T-helper 2 cell treated with Interferon-gamma antibody and Interleukin-4, amounts not matched to agents 5 μg/mL and 100 μg/mL, for 36 hours (primary cell): ENCODE data around the gene NHSL1.

Experiments
- DNase-seq: peaks from one replicate; pipeline ENCODE4 v3.0.0; 2021; ENCODE audit warnings: low spot score
- H3K27ac Mint-ChIP-seq: one replicate; pipeline ENCODE4 v1.8.0; 2021; ENCODE audit warnings: mild to moderate bottlenecking, mixed read lengths
- H3K27me3 Mint-ChIP-seq: one replicate; pipeline ENCODE4 v1.8.0; 2021; ENCODE audit warnings: low read depth, mixed read lengths
- H3K36me3 Mint-ChIP-seq: one replicate; pipeline ENCODE4 v1.8.0; 2021; ENCODE audit warnings: low read depth, mixed read lengths
- H3K4me1 Mint-ChIP-seq: one replicate; pipeline ENCODE4 v1.8.0; 2021; ENCODE audit warnings: low read depth, mixed read lengths
- H3K4me3 Mint-ChIP-seq: one replicate; pipeline ENCODE4 v1.8.0; 2022; ENCODE audit warnings: mild to moderate bottlenecking, moderate library complexity, mixed read lengths
- H3K9me3 Mint-ChIP-seq: one replicate; pipeline ENCODE4 v1.8.0; 2021; ENCODE audit warnings: mixed read lengths

NHSL1 gene

DNA sequence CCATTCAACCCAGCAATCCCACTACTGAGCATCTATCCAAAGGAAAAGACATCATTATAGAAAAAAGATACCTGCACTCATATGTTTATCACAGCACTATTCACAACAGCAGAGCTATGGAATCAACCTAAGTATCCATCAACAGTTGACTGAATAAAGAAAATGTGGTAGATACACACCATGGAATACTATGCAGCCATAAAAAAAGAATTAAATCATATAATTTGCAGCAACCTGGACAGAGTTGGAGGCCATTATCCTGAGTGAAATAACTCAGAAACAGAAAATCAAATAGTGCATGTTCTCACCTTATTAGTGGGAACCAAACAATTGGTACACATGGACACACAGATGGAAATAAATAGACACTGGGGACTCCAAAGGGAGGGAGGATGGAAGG is 23.2 kb downstream of the NHSL1 start:
- no peak overlapping the region for H3K27ac Mint-ChIP-seq
- peaks cover 23% of the 10 kb centered on the region for H3K27me3 Mint-ChIP-seq
- H3K9me3 Mint-ChIP-seq, result no peaks in the 10 kb centered on the region
- peaks cover 2% of the 10 kb centered on the region for H3K4me1 Mint-ChIP-seq
- DNase-seq, result no peak
- no peak overlapping the region for H3K4me3 Mint-ChIP-seq
- H3K36me3 Mint-ChIP-seq, result no peaks in the 10 kb centered on the region

DNA sequence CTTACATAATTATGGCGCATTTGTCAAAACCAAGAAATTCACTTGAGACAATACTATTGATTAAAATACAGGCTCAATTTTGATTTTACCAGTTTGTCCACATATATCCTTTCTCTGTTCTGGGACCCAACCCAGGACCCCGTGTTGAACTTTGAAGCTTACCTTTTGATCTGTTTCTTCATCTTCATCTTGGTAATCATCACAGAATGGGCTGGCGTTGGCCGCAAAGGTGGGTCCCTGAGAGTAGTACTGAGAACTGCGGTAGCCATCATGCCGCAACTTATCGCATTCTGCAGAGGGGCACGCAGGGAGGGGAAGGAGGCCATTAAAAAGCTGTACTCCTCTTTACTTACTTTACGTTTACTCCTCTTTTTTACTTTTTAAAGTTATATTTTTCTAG is 26.1 kb downstream of the NHSL1 start:
- Mint-ChIP-seq H3K4me1 (peaks cover 2% of the 10 kb centered on the region), H3K4me3 (no peak overlapping the region), H3K36me3 (no peaks in the 10 kb centered on the region), H3K27me3 (peaks cover 11% of the 10 kb centered on the region), H3K27ac (no peak overlapping the region), H3K9me3 (no peaks in the 10 kb centered on the region)
- DNase-seq, result no peak

DNA sequence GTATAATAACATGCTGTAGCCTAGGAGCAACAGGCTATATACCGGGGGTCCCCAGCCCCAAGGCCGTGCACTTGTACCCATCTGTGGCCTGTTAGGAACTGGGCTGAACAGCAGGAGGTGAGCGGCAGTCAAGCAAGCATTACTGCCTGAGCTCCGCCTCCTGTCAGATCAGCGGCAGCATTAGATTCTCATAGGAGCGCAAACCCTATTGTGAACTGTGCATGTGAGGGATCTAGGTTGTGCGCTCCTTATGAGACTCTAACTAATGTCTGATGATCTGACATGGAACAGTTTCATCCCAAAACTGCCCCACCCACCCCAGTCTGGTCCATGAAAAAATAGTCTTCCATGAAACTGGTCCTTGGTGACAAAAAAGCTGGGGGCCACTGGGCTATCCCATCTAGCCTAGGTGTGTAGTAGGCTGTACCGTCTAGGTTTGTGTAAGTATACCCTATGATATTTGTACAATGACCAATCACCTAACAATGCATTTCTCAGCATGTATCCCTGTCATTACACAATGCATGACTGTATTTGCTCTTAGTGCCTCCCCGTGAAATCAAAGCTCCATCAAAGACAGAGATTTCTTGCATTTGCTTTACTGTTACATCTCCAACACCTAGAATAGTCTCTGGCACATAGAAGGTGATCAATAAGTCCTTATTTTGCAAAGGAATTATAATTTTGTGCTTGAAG is 30.8 kb downstream of the NHSL1 start:
- no peak overlapping the region for H3K4me3 Mint-ChIP-seq
- H3K27me3 Mint-ChIP-seq, result peaks cover 6% of the 10 kb centered on the region
- H3K36me3 Mint-ChIP-seq, result no peaks in the 10 kb centered on the region
- H3K9me3 Mint-ChIP-seq, result no peaks in the 10 kb centered on the region
- peaks cover 7% of the 10 kb centered on the region for H3K4me1 Mint-ChIP-seq
- no peak for DNase-seq
- H3K27ac Mint-ChIP-seq, result no peak overlapping the region

DNA sequence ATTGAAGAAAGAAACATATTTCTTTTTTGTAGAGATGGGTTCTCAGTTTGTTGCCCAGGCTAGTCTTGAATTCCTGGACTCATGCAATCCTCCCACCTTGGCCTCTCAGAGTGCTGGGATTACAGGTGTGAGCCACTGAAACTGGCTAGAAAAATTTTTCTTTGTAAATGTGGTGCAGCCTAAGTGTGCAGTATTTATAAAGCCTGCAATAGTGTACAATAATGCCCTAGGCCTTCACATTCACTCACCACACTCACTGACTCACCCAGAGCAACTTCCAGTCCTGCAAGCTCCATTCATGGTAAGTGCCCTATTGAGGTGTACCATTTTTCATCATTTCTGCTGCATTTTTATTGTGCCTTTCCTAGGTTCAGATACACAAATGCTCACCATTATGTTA is 31.4 kb downstream of the NHSL1 start:
- H3K27ac Mint-ChIP-seq, result no peak overlapping the region

DNA sequence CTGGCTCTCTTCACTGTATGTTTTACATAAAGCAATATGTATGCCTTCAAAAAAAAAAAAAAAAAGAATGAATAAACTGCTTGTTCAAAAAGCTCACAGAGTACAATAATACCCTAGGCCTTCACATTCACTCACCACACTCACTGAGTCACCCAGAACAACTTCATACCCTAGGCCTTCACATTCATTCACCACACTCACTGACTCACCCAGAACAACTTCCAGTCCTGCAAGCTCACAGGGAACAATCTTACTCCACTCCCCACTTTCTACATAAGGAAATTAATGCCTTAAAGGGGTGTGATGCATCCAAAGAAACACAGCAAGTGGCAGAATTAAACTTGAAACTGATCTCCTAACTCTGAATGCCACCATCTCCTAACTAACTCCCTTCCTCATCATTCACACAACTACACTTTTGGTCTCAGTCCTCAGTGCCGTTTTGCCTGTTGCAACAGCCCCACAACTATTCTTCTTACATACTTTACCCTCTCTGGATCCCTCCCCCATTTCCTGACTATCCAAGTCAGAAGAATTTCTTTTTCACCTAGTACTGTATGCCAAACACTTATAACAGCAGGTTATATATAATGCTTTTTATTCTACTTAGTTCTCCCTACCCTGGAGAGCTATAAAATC is 34.2 kb downstream of the NHSL1 start:
- Mint-ChIP-seq H3K4me3 (no peak overlapping the region), H3K9me3 (peaks cover 16% of the 10 kb centered on the region), H3K4me1 (peaks cover 5% of the 10 kb centered on the region), H3K27ac (peak overlapping the region; percentile 27), H3K27me3 (no peaks in the 10 kb centered on the region), H3K36me3 (peaks cover 7% of the 10 kb centered on the region)
- DNase-seq, result no peak

More for the DNA sequence above, 31.4 kb downstream of the NHSL1 start:
- no peaks in the 10 kb centered on the region for H3K9me3 Mint-ChIP-seq
- H3K27me3 Mint-ChIP-seq, result peaks cover 4% of the 10 kb centered on the region
- H3K4me1 Mint-ChIP-seq, result peaks cover 7% of the 10 kb centered on the region
- H3K36me3 Mint-ChIP-seq, result no peaks in the 10 kb centered on the region
- no peak overlapping the region for H3K4me3 Mint-ChIP-seq
- DNase-seq, result no peak

DNA sequence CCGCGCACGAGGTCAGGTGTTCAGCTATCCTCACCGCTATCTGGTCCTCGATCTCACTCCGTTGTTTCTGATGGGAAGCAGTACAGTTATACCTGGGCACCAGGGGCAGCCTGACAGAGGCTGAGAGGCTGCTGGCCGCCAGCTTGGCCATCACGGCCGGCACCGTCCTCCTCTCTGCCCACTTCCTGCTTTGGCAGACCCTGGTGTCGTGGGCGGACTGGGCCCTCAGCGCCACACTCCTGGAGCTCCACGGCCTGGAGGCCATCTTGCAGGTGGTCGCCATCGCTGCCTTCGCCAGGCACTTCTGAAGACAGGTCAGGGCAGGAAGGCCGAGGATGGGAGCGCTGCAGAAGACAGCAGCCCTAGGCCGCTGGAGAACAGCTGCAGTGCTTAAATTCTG is 35.2 kb downstream of the NHSL1 start:
- H3K27me3 Mint-ChIP-seq, result no peaks in the 10 kb centered on the region
- peaks cover 16% of the 10 kb centered on the region for H3K9me3 Mint-ChIP-seq
- DNase-seq, result no peak
- H3K36me3 Mint-ChIP-seq, result peaks cover 7% of the 10 kb centered on the region
- H3K27ac Mint-ChIP-seq, result no peak overlapping the region
- H3K4me1 Mint-ChIP-seq, result peaks cover 5% of the 10 kb centered on the region
- no peak overlapping the region for H3K4me3 Mint-ChIP-seq

DNA sequence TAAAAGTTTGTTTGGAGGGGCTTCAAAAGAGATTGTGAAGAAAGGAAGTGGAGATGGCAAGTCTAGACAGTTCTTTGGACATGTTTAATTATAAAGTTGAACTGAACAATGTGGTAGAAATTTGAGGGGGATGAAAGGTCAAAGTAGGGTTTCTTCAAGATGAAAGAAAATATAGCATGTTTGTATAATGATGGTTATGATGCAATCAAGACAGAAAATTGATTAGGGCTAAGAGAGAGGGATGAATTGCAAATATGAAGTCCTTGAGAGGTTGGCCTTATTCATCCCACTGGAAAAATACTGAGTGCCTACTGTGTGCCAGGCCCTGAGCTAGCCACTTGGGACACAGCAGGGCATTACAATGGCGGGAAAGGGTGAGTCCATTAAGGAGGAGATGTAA is 37.6 kb downstream of the NHSL1 start:
- Mint-ChIP-seq H3K4me3 (no peak overlapping the region), H3K36me3 (peaks cover 9% of the 10 kb centered on the region), H3K27ac (no peak overlapping the region), H3K27me3 (no peaks in the 10 kb centered on the region), H3K4me1 (peaks cover 14% of the 10 kb centered on the region), H3K9me3 (peaks cover 19% of the 10 kb centered on the region)
- DNase-seq, result no peak

DNA sequence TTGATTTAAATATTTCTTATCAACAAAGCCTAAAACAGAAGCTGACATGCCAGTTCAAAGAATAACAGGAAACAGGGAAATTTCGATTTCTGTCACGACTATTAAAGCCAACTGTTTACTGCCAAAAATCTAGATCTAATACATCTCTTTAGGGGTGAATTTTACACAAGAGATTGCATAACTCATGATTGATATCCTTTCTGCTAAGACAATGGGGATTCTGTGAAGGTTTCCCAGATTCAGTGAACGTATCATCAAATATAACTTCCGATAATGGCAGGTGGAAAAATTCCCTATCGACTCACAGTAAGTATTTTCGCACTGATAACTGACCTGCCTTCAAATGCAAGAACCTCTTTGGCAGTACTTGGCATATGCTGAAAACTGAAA is 42.9 kb downstream of the NHSL1 start:
- Mint-ChIP-seq H3K4me1 (peaks cover 34% of the 10 kb centered on the region), H3K27me3 (no peaks in the 10 kb centered on the region), H3K27ac (peak overlapping the region; percentile 89), H3K36me3 (peaks cover 3% of the 10 kb centered on the region), H3K4me3 (peak overlapping the region; percentile 65), H3K9me3 (peaks cover 7% of the 10 kb centered on the region)
- DNase-seq, result no peak

DNA sequence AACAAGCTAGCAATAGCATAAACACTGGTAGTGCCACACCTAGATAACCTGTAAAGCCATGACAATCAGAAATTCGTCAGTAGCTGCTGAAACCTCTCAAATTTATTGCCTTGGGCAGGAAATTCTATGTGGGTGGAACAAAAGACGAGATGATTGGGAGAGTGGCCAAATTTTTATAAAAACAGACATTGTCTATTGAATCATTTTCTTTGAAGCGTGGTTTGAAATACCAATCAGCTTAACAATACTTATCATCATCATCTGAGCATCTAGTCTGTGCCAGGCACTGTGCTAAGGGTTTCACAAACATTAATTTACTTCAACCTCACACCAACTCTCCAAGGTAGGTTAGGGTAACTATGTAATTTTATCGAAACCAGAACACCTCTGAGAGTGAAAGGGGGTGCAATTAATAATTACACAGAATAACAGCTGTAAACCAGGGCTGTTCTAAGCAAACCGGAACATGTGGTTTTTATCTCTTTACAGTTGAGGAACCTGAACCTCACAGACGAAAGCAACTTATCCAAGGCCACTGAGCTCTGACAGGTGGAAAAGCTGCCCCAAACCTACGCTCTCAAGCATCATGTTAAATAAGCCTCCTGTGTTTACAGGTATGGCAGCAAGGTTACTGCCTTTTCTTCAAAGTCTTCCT is 43.4 kb downstream of the NHSL1 start:
- peaks cover 3% of the 10 kb centered on the region for H3K36me3 Mint-ChIP-seq
- DNase-seq, result no peak
- H3K4me3 Mint-ChIP-seq, result peak overlapping the region; percentile 65
- peaks cover 3% of the 10 kb centered on the region for H3K9me3 Mint-ChIP-seq
- H3K27ac Mint-ChIP-seq, result peak overlapping the region; percentile 89
- H3K27me3 Mint-ChIP-seq, result peaks cover 2% of the 10 kb centered on the region
- peaks cover 34% of the 10 kb centered on the region for H3K4me1 Mint-ChIP-seq

DNA sequence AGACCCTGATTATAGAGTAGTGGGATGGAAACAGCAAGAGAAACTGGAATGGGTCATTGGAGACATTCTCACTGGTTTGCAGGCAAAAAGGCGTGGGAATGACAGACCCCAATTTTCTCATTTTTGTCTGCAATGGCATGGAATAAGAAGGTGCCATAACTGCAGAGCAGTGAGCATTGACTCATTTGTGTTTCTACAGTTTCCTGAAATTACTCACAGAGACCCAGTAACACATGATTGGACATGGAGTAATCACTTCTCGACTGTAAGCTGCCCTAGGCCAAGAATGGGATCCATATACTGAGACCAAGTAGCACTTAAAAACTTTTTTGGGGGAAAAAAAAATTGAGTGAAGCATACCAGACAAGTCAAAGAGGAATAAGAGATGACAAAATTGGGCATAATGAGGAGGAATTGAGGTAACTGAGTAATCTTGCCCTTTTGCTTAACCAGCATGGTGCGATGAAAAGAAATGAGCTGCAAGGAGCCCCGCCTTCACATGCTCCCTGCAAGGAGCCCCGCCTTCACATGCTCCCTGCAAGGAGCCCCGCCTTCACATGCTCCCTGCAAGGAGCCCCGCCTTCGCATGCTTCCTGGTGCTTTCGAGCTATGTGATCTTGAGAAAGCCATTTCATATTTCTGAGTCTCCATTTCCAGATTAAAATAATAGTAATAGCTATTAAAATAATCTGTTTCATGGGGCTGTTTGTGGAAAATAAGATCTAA is 44.1 kb downstream of the NHSL1 start:
- H3K36me3 Mint-ChIP-seq, result peaks cover 3% of the 10 kb centered on the region
- H3K4me1 Mint-ChIP-seq, result peaks cover 36% of the 10 kb centered on the region

DNA sequence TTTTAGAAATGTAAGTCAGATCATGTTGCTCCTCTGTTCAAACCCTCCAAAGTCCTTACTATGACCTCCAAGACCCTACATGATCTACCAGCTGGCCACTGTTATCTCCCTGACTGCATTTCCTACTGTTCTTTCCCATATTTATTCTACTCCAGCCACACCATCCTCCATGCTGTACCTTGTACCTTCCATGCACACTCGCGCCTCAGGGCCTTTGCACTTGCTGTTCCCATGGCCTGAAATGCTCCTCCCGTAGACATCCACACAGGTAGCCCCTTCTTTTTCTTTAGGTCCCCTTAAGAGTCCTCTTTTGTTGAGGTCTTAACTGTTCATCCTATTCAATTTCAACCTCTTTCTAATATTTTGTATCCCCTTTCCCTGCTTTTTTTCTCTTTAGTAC is 48.3 kb downstream of the NHSL1 start:
- Mint-ChIP-seq H3K4me3 (no peak overlapping the region), H3K36me3 (no peaks in the 10 kb centered on the region), H3K27me3 (peaks cover 3% of the 10 kb centered on the region), H3K9me3 (no peaks in the 10 kb centered on the region), H3K27ac (no peak overlapping the region), H3K4me1 (peaks cover 21% of the 10 kb centered on the region)
- no peak for DNase-seq

More for the DNA sequence above, 44.1 kb downstream of the NHSL1 start:
- Mint-ChIP-seq H3K9me3 (peaks cover 3% of the 10 kb centered on the region), H3K27me3 (peaks cover 3% of the 10 kb centered on the region), H3K27ac (peak overlapping the region; percentile 89), H3K4me3 (peak overlapping the region; percentile 65)
- peak; percentile 47 for DNase-seq

DNA sequence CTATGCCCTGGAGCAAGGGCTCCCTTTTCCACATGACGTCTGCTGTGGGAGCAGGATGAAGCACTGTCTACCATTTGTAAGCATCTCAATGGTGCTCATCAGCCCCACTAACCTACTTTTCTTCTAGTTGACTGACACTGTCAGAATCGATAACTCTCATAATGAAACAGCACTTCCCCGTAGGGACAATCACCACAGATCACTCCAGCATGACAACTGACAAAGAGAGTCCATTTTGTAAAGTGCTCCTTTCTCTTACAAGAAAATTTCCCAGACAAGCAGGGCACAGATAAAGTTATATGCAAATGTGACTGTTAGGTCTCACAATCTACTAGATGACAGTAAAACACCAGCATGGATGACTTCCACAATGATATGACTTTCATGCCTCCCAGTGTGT is 48.8 kb downstream of the NHSL1 start:
- peaks cover 15% of the 10 kb centered on the region for H3K4me1 Mint-ChIP-seq
- no peak overlapping the region for H3K4me3 Mint-ChIP-seq
- H3K9me3 Mint-ChIP-seq, result no peaks in the 10 kb centered on the region
- H3K36me3 Mint-ChIP-seq, result no peaks in the 10 kb centered on the region
- no peak overlapping the region for H3K27ac Mint-ChIP-seq
- DNase-seq, result no peak
- H3K27me3 Mint-ChIP-seq, result peaks cover 3% of the 10 kb centered on the region

DNA sequence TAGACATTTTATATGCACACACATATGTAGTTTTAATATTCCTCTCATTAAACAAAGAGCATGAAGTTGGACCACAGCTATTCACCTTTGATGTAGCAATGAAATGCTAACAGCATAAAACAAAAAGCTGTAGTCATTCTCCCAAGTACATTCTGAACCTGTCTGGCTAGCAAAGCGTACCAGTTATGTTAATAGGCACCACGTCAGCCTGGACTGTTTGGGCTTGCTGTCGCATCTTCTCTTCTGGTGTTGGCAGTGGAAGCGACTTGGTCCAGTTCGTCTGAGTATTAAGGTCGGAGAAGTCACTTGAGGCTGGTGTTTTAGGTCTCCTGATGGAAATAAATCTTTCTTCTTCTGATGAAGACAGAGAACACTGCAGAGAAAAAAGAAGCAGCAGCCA is 52.5 kb downstream of the NHSL1 start:
- peaks cover 2% of the 10 kb centered on the region for H3K4me1 Mint-ChIP-seq
- no peak for DNase-seq
- H3K9me3 Mint-ChIP-seq, result no peaks in the 10 kb centered on the region
- peaks cover 9% of the 10 kb centered on the region for H3K27me3 Mint-ChIP-seq
- no peak overlapping the region for H3K27ac Mint-ChIP-seq
- no peak overlapping the region for H3K4me3 Mint-ChIP-seq
- no peaks in the 10 kb centered on the region for H3K36me3 Mint-ChIP-seq

DNA sequence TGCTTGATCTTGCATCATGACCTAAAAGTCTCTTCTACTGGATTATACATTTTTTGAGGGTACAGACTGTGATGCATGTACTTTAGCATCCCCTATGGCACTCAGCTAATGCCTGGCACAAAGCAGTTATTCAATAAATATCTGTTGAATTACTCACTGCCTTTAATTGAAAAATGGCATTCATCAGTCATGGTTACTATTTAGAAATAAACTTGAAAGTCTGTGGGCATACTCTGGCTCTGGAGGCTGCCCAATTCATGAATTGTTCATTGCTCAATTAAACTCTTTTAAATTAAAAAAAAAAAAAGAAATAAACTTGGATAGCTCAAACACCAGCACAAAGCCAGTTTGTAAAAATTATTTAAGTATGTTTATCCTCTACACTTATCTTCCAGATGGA is 55.3 kb downstream of the NHSL1 start:
- Mint-ChIP-seq H3K27me3 (peaks cover 8% of the 10 kb centered on the region), H3K9me3 (no peaks in the 10 kb centered on the region)

More for the DNA sequence above, 55.3 kb downstream of the NHSL1 start:
- no peak for DNase-seq
- Mint-ChIP-seq H3K27ac (no peak overlapping the region), H3K4me1 (no peaks in the 10 kb centered on the region), H3K4me3 (no peak overlapping the region), H3K36me3 (no peaks in the 10 kb centered on the region)
